ENCODE data around the gene UBE2L5. TPM values are rescaled to one million over a fixed set of nuclear protein-coding genes. Genes with fewer than 3 reads are reported as not detected.

UBE2L5 gene
- total RNA-seq, 4 donors from 2014 or later = not detected

- peak overlapping the region in 2 of 4 donors; percentile 37 to 98 for H3K27ac ChIP-seq
Observed at GRCh38 chr13:30466358-30466714, 44.0 kb downstream of the UBE2L5 start.

GRCh38 chr13:30466841-30467252 is 44.6 kb downstream of the UBE2L5 start:
- DNase-seq = no peak
- intact Hi-C loops (cut with DNase I; ENCODE audit: low total_unique reads) (loop anchor here (5.0 kb wide), 2 partner anchors 205 to 335 kb away; no protein-coding TSS in a partner anchor), in situ Hi-C loops (cut with MboI; ENCODE audit: low sequenced_read_pairs in 4 of 4) (loop anchor here (10.0 to 25.0 kb wide), 4 partner anchors 62 to 332 kb away; partner anchors contain the start of gene USPL1 (in 4 of the 4))
- TF ChIP-seq POLR2A (IDR thresholded peaks at IDR 0.05) (no peak), CTCF (IDR thresholded peaks at IDR 0.05 in 4 of 5, conservative IDR thresholded peaks at IDR 0.05 in 1 of 5) (no peak)
- Histone ChIP-seq H3K4me1 (peaks cover 25% of the 10 kb centered on the region in 2 donors), H3K27ac (no peak overlapping the region), H3K27me3 (no peaks in the 10 kb centered on the region), H3K36me3 (peaks cover 0 to 14% of the 10 kb centered on the region in 2 donors), H3K4me3 (no peak overlapping the region), H3K9me3 (no peaks in the 10 kb centered on the region)
- ATAC-seq = no peak

More at GRCh38 chr13:30466358-30466714, 44.0 kb downstream of the UBE2L5 start:
- peaks cover 0 to 19% of the 10 kb centered on the region in 2 donors for H3K36me3 ChIP-seq
- TF ChIP-seq CTCF (IDR thresholded peaks at IDR 0.05 in 4 of 5, conservative IDR thresholded peaks at IDR 0.05 in 1 of 5) = no peak
- no peak for TF ChIP-seq POLR2A (IDR thresholded peaks at IDR 0.05)
- H3K4me1 ChIP-seq = peaks cover 29 to 30% of the 10 kb centered on the region in 2 donors
- no peaks in the 10 kb centered on the region for H3K27me3 ChIP-seq
- no peaks in the 10 kb centered on the region for H3K9me3 ChIP-seq
- intact Hi-C loops (cut with DNase I; ENCODE audit: low total_unique reads) = loop anchor here (5.0 kb wide), 2 partner anchors 206 to 336 kb away; no protein-coding TSS in a partner anchor
- H3K4me3 ChIP-seq = peak overlapping the region in 2 of 4 donors; percentile 68 to 74
- in situ Hi-C loops (cut with MboI; ENCODE audit: low sequenced_read_pairs in 4 of 4) = loop anchor here (10.0 to 25.0 kb wide), 4 partner anchors 62 to 332 kb away; partner anchors contain the start of gene USPL1 (in 4 of the 4)
- ATAC-seq (no peak), DNase-seq (no peak)

GRCh38 chr13:30473675-30474074 is 51.4 kb downstream of the UBE2L5 start:
- Histone ChIP-seq H3K9me3 (no peaks in the 10 kb centered on the region), H3K27me3 (no peaks in the 10 kb centered on the region), H3K4me3 (no peak overlapping the region), H3K4me1 (no peaks in the 10 kb centered on the region), H3K27ac (no peak overlapping the region), H3K36me3 (no peaks in the 10 kb centered on the region)
- in situ Hi-C loops (cut with MboI; ENCODE audit: low sequenced_read_pairs in 4 of 4) (loop anchor here in 1 of 4 donors (25.0 kb wide), 1 partner anchor 336 kb away; no protein-coding TSS in a partner anchor), intact Hi-C loops (cut with DNase I; ENCODE audit: low total_unique reads) (no loop called here)
- ATAC-seq (no peak), DNase-seq (no peak)
- TF ChIP-seq CTCF (IDR thresholded peaks at IDR 0.05 in 4 of 5, conservative IDR thresholded peaks at IDR 0.05 in 1 of 5) (no peak), POLR2A (IDR thresholded peaks at IDR 0.05) (no peak)

GRCh38 chr13:30477346-30478195 is 55.3 kb downstream of the UBE2L5 start:
- in situ Hi-C loops (cut with MboI; ENCODE audit: low sequenced_read_pairs in 4 of 4) = no loop called here
- ATAC-seq (no peak), DNase-seq (no peak)
- Histone ChIP-seq H3K9me3 (no peaks in the 10 kb centered on the region), H3K4me3 (no peak overlapping the region), H3K4me1 (no peaks in the 10 kb centered on the region), H3K27me3 (no peaks in the 10 kb centered on the region), H3K36me3 (no peaks in the 10 kb centered on the region), H3K27ac (no peak overlapping the region)
- no peak for TF ChIP-seq POLR2A (IDR thresholded peaks at IDR 0.05)
- TF ChIP-seq CTCF (IDR thresholded peaks at IDR 0.05 in 4 of 5, conservative IDR thresholded peaks at IDR 0.05 in 1 of 5) = no peak
- intact Hi-C loops (cut with DNase I; ENCODE audit: low total_unique reads) = no loop called here

Other genes with a start within 250 kb of the UBE2L5 start
- gene KATNAL1, start 114.9 kb upstream of the UBE2L5 start, total RNA-seq = 10 to 100 TPM; 10.2 to 18.9 (median 12.1) TPM
- 100 to 1,000 TPM; 217 to 314 (median 265) TPM for gene HMGB1, start 43.4 kb downstream of the UBE2L5 start, total RNA-seq
- gene USPL1, start 195.4 kb downstream of the UBE2L5 start, total RNA-seq = 10 to 100 TPM; 14.2 to 18.4 (median 15.6) TPM

All from gastrocnemius medialis (tissue), 4 donors.